Stimulated activated naive CD8-positive, alpha-beta T cell treated with anti-CD3 and anti-CD28 coated beads, Interleukin-15, amount 100 ng/mL, for 72 hours (primary cell): ENCODE results near the gene FSIP1.

Source experiments
- ATAC-seq: fragments of 150-1000 bp; cut with Tn5 transposase; 2 replicates; pipeline ENCODE4 v1.10.0; 2021; ENCODE audit warnings: mild to moderate bottlenecking, moderate library complexity
- DNase-seq, 2 donors: peaks; one replicate each; pipeline ENCODE4 v3.0.0; 2021 to 2022
- H3K27ac Mint-ChIP-seq, 2 donors: one replicate each; pipeline ENCODE4 v1.8.0; 2022; ENCODE audit warnings: mild to moderate bottlenecking in 2 of 2, mixed read lengths in 2 of 2, moderate library complexity in 2 of 2
- H3K27me3 Mint-ChIP-seq: one replicate; pipeline ENCODE4 v1.8.0; 2022; ENCODE audit warnings: mixed read lengths
- H3K4me1 Mint-ChIP-seq: one replicate; pipeline ENCODE4 v1.8.0; 2022; ENCODE audit warnings: mild to moderate bottlenecking, mixed read lengths
- H3K4me3 Mint-ChIP-seq, 2 donors: one replicate each; pipeline ENCODE4 v1.8.0; 2022; ENCODE audit warnings: mild to moderate bottlenecking in 2 of 2, mixed read lengths in 2 of 2, moderate library complexity in 1 of 2
- H3K9me3 Mint-ChIP-seq, 2 donors: one replicate each; pipeline ENCODE4 v1.8.0; 2022; ENCODE audit warnings: mixed read lengths in 2 of 2

The FSIP1 gene

DNA sequence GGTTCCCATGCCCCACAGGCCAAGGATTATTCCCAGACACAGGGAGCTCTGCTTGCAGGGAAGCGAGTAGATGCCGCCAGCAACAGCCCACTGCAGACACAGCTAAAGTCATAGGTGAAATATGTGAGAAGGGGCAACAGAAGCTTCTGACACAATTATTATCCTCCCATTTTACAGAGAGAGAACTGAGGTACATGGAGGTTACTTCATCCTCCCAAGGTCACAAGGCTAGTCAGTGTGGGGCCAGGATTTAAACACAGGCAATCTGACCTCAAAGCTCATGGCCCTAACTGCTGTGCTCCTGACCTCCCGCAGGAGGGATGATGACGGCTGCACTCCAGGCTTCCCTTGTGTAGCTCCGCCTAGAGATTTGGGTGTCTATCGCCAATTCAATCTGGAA lies 15.7 kb upstream of the FSIP1 start:
- H3K9me3 Mint-ChIP-seq: no peaks in the 10 kb centered on the region
- no peaks in the 10 kb centered on the region for H3K4me1 Mint-ChIP-seq
- ATAC-seq: no peak
- H3K27ac Mint-ChIP-seq: no peak overlapping the region
- peaks cover 47% of the 10 kb centered on the region for H3K27me3 Mint-ChIP-seq
- no peak overlapping the region for H3K4me3 Mint-ChIP-seq
- DNase-seq: no peak

GRCh38 chr15:39797407-39797806 lies 14.8 kb upstream of the FSIP1 start:
- no peaks in the 10 kb centered on the region for H3K9me3 Mint-ChIP-seq
- H3K27me3 Mint-ChIP-seq: peaks cover 47% of the 10 kb centered on the region
- no peak overlapping the region for H3K4me3 Mint-ChIP-seq
- no peak for DNase-seq
- no peaks in the 10 kb centered on the region for H3K4me1 Mint-ChIP-seq
- H3K27ac Mint-ChIP-seq: no peak overlapping the region
- no peak for ATAC-seq

DNA sequence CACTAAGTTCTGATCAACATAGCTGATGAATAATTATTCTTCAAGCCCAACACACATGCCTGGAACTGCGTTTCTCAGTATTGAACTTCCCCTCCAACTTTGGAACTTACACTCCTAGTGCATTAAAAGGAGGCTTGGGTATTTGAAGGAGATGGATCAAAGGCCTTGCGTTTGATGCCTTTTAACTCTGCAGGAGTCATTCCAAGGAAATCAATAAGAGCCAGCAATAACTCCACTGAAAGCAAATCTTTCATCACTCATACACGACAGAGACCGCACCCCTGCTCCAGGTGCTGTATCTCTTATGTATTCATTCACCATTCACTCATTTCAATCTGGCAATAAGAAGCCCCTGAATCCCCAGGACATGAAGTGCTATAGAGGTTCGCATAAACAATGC lies 14.0 kb upstream of the FSIP1 start:
- H3K4me1 Mint-ChIP-seq: no peaks in the 10 kb centered on the region
- DNase-seq (no peak), ATAC-seq (no peak)
- H3K4me3 Mint-ChIP-seq: no peak overlapping the region
- H3K9me3 Mint-ChIP-seq: no peaks in the 10 kb centered on the region
- no peak overlapping the region for H3K27ac Mint-ChIP-seq
- H3K27me3 Mint-ChIP-seq: peaks cover 42% of the 10 kb centered on the region

DNA sequence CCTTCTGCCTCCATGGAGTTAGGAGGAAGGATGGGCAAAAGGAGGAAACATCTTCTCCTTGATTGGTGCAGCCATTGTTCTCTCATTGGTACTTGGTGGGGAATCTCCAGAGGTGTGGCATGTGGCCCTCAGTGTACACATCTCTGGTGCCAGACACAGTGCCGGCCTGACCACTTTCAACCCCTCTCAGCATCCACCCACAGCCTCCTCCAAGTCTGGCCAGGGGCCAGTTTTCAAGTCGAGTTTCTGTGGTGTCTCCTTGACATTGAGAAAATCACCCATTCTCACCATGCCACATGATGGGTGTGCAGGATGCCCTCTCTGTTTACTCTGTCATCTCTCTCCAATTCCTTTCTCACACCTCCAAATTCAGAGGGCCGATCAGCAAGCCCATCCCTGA lies 12.8 kb upstream of the FSIP1 start:
- DNase-seq: no peak
- no peaks in the 10 kb centered on the region for H3K4me1 Mint-ChIP-seq
- H3K27me3 Mint-ChIP-seq: peaks cover 31% of the 10 kb centered on the region
- H3K4me3 Mint-ChIP-seq: no peak overlapping the region
- no peaks in the 10 kb centered on the region for H3K9me3 Mint-ChIP-seq
- ATAC-seq: no peak
- no peak overlapping the region for H3K27ac Mint-ChIP-seq

- peaks cover 25% of the 10 kb centered on the region for H3K27me3 Mint-ChIP-seq
- DNase-seq (no peak), ATAC-seq (no peak)
- H3K4me3 Mint-ChIP-seq: no peak overlapping the region
- H3K4me1 Mint-ChIP-seq: no peaks in the 10 kb centered on the region
- no peak overlapping the region for H3K27ac Mint-ChIP-seq
- no peaks in the 10 kb centered on the region for H3K9me3 Mint-ChIP-seq
These were observed 12.3 kb upstream of the FSIP1 start for GRCh38 chr15:39794954-39795353.

DNA sequence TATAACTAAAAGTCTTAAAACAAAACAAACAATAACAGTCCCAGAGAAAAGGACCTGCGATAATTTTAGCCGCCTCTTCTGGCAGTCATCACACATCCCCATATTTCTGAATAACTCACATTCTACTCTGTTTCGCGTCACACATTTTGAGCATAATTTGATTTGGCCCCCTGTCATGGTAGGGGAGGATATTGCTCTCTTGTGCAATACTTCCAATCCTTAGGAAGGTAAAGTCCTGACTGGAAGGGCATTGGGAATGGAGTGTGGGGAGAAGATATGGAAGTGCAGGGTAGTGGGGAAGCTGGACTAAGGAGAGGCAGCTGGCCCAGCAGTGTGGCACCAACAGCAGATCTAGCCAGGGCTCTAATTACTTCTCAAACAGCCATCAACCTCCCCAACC lies 11.3 kb upstream of the FSIP1 start:
- ATAC-seq (no peak), DNase-seq (no peak)
- H3K4me1 Mint-ChIP-seq: no peaks in the 10 kb centered on the region
- no peak overlapping the region for H3K4me3 Mint-ChIP-seq
- no peak overlapping the region for H3K27ac Mint-ChIP-seq
- H3K9me3 Mint-ChIP-seq: no peaks in the 10 kb centered on the region
- H3K27me3 Mint-ChIP-seq: peaks cover 16% of the 10 kb centered on the region

GRCh38 chr15:39792844-39793335 lies 10.2 kb upstream of the FSIP1 start:
- ATAC-seq (no peak), DNase-seq (no peak)
- Mint-ChIP-seq H3K27me3 (peaks cover 16% of the 10 kb centered on the region), H3K4me3 (no peak overlapping the region), H3K27ac (no peak overlapping the region), H3K9me3 (no peaks in the 10 kb centered on the region), H3K4me1 (peaks cover 9% of the 10 kb centered on the region)

DNA sequence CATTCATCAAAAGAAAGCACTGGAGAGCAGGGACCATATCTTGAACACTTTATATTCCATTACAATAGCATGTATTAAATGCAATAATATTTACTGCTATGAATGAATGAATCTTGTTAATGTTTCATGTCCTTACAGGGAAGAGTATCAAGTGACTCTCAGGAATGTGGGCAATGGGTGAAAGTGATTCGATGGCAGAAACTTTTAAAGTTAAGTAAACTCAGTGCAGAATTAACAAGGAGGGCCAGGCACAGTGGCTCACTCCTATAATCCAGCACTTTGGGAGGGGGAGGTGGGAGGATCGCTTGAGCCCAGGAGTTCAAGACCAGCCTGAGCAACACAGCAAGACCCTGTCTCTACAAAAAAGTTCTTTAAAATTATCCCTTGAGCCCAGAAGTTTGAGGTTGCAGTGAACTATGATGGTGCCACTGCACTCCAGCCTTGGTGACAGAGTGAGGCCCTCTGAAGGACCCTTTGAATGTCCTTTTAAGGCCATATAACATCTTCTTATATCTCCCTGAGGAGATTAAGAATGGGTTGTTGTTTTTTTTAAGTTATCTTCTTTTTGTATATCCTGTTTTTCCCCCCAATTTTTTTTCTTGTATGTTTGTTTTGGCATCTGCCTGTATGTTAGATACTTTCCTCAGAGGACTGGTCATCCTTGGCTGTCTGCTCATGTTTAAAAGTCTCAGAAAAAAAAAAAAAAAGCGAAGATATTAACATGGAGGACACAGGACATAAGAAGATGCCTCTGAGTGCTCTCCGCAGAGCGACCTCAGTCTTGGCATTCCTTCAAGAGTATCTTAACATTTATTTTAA lies 9.6 kb upstream of the FSIP1 start:
- DNase-seq (no peak), ATAC-seq (no peak)
- no peak overlapping the region for H3K27ac Mint-ChIP-seq
- no peaks in the 10 kb centered on the region for H3K9me3 Mint-ChIP-seq
- peaks cover 15% of the 10 kb centered on the region for H3K4me1 Mint-ChIP-seq
- peaks cover 16% of the 10 kb centered on the region for H3K27me3 Mint-ChIP-seq
- no peak overlapping the region for H3K4me3 Mint-ChIP-seq

DNA sequence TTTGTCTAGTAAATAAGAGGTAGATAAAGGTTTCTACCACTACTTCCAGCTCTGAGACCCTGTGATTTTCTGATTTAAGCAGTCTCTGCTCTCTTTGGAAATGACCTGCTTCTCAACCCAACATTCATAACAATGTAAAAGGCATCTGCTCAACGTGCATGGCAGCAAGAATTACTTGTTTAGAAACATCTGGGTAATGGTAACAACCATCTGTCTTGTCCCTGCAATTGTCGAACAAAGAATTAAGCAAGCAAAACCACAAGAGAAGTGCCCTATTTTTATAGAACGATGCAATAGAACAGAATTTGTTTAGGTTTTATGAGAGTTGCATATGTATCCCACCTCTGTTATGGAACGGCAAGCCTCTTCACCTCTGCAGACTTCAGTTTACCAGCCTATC lies 7.1 kb upstream of the FSIP1 start:
- Mint-ChIP-seq H3K4me3 (no peak overlapping the region), H3K27me3 (no peaks in the 10 kb centered on the region), H3K9me3 (no peaks in the 10 kb centered on the region), H3K4me1 (peaks cover 35% of the 10 kb centered on the region), H3K27ac (no peak overlapping the region)
- DNase-seq (no peak), ATAC-seq (no peak)

GRCh38 chr15:39788800-39789565 lies 6.3 kb upstream of the FSIP1 start:
- no peaks in the 10 kb centered on the region for H3K27me3 Mint-ChIP-seq

GRCh38 chr15:39788108-39788507 lies 5.5 kb upstream of the FSIP1 start:
- Mint-ChIP-seq H3K27me3 (no peaks in the 10 kb centered on the region), H3K9me3 (no peaks in the 10 kb centered on the region), H3K4me1 (peaks cover 45% of the 10 kb centered on the region), H3K27ac (no peak overlapping the region), H3K4me3 (no peak overlapping the region)
- DNase-seq (no peak), ATAC-seq (peak; percentile 77)

More at GRCh38 chr15:39788800-39789565, 6.3 kb upstream of the FSIP1 start:
- Mint-ChIP-seq H3K4me1 (peaks cover 39% of the 10 kb centered on the region), H3K4me3 (no peak overlapping the region), H3K27ac (no peak overlapping the region), H3K9me3 (no peaks in the 10 kb centered on the region)
- no peak for ATAC-seq
- no peak for DNase-seq

GRCh38 chr15:39787479-39787878 lies 4.8 kb upstream of the FSIP1 start:
- Mint-ChIP-seq H3K4me3 (no peak overlapping the region), H3K27me3 (no peaks in the 10 kb centered on the region), H3K27ac (no peak overlapping the region), H3K9me3 (no peaks in the 10 kb centered on the region), H3K4me1 (peaks cover 45% of the 10 kb centered on the region)
- ATAC-seq (no peak), DNase-seq (no peak)

GRCh38 chr15:39786447-39787056 lies 3.9 kb upstream of the FSIP1 start:
- Mint-ChIP-seq H3K27me3 (no peaks in the 10 kb centered on the region), H3K4me3 (no peak overlapping the region), H3K9me3 (no peaks in the 10 kb centered on the region), H3K4me1 (peaks cover 47% of the 10 kb centered on the region), H3K27ac (no peak overlapping the region)
- DNase-seq (no peak), ATAC-seq (no peak)

GRCh38 chr15:39785841-39786240 lies 3.2 kb upstream of the FSIP1 start:
- no peak overlapping the region for H3K4me3 Mint-ChIP-seq
- H3K4me1 Mint-ChIP-seq: peaks cover 54% of the 10 kb centered on the region
- no peak overlapping the region for H3K27ac Mint-ChIP-seq
- no peaks in the 10 kb centered on the region for H3K27me3 Mint-ChIP-seq
- DNase-seq (no peak), ATAC-seq (no peak)
- H3K9me3 Mint-ChIP-seq: no peaks in the 10 kb centered on the region

- no peaks in the 10 kb centered on the region for H3K9me3 Mint-ChIP-seq
- H3K27me3 Mint-ChIP-seq: no peaks in the 10 kb centered on the region
- no peak overlapping the region for H3K27ac Mint-ChIP-seq
- peaks cover 54% of the 10 kb centered on the region for H3K4me1 Mint-ChIP-seq
- DNase-seq: no peak
- H3K4me3 Mint-ChIP-seq: no peak overlapping the region
- ATAC-seq: no peak
These were observed 2.5 kb upstream of the FSIP1 start for GRCh38 chr15:39785139-39785538.

GRCh38 chr15:39784638-39785037 lies 2.0 kb upstream of the FSIP1 start:
- DNase-seq: no peak
- H3K9me3 Mint-ChIP-seq: no peaks in the 10 kb centered on the region
- peaks cover 54% of the 10 kb centered on the region for H3K4me1 Mint-ChIP-seq
- no peak for ATAC-seq
- no peak overlapping the region for H3K27ac Mint-ChIP-seq
- H3K27me3 Mint-ChIP-seq: no peaks in the 10 kb centered on the region
- H3K4me3 Mint-ChIP-seq: peak overlapping the region; percentile 14 to 32
